ENCODE data around the gene ZNF239. TPM values are rescaled to one million over a fixed set of nuclear protein-coding genes. Genes with fewer than 3 reads are reported as not detected.
A peak's percentile ranks its signal among the peaks of the same experiment; 100 is the strongest.
"Not testable (repeated sequence)": the region's sequence is repeated elsewhere in the genome, so short reads cannot be mapped to it uniquely, and the experiment has no call there.

ZNF239 gene
- total RNA-seq, 1 donor = 4.7 TPM

DNA sequence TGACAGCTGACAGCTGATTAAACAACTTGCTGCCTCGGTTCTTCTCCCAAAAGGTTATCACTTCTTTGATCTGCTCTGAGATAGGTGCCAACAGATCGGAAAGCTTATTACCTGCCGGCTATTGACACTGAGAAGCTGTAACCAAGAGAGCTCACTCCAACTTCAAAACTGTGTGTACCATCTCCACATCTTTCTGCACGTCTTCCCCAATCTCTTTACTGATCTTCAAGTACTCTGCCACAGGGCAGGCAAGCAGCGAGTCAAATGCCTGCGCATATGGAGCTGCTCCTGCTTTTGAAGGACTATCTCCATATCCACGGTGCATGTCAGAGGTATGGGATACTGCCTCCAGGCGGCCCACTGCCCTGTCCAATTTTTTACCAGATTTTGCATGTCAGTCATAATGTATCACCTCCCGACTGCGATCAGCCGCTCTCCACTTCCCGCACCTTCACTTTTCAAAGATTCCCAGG is 31.5 kb upstream of the ZNF239 start:
- Histone ChIP-seq H3K36me3 (ENCODE audit: insufficient read depth, low read length) (no peaks in the 10 kb centered on the region), H2AFZ (ENCODE audit: low read length) (peak overlapping the region; percentile 92), H3K4me1 (ENCODE audit: insufficient read depth, low read length) (peaks cover 5% of the 10 kb centered on the region), H3K4me2 (ENCODE audit: insufficient read depth, low read length) (peak overlapping the region; percentile 88), H3K79me2 (ENCODE audit: insufficient read depth, low read length) (no peaks in the 10 kb centered on the region), H3K9me3 (ENCODE audit: low read depth, low read length) (no peaks in the 10 kb centered on the region), H3K27ac (ENCODE audit: low read depth, low read length) (no peak overlapping the region), H3K27me3 (ENCODE audit: insufficient read depth, low read length) (peaks cover 7% of the 10 kb centered on the region), H3K4me3 (ENCODE audit: insufficient read depth, low read length) (peak overlapping the region; percentile 83), H4K20me1 (ENCODE audit: insufficient read depth, low read length) (no peaks in the 10 kb centered on the region)
- TF ChIP-seq CTCF (IDR thresholded peaks at IDR 0.05; ENCODE audit: extremely low read depth, low read depth, low read length) = no peak
- DNase-seq (ENCODE audit: insufficient read length, low spot score, missing footprints) = no peak

- H3K27me3 ChIP-seq (ENCODE audit: insufficient read depth, low read length); H3K4me1 ChIP-seq (ENCODE audit: insufficient read depth, low read length); H3K36me3 ChIP-seq (ENCODE audit: insufficient read depth, low read length); H3K79me2 ChIP-seq (ENCODE audit: insufficient read depth, low read length); H3K4me3 ChIP-seq (ENCODE audit: insufficient read depth, low read length); H3K9me3 ChIP-seq (ENCODE audit: low read depth, low read length); H4K20me1 ChIP-seq (ENCODE audit: insufficient read depth, low read length); H3K27ac ChIP-seq (ENCODE audit: low read depth, low read length); DNase-seq (ENCODE audit: insufficient read length, low spot score, missing footprints); H3K4me2 ChIP-seq (ENCODE audit: insufficient read depth, low read length); H2AFZ ChIP-seq (ENCODE audit: low read length): not testable (repeated sequence)
Observed at GRCh38 chr10:43601576-43601975, 27.2 kb upstream of the ZNF239 start.

DNA sequence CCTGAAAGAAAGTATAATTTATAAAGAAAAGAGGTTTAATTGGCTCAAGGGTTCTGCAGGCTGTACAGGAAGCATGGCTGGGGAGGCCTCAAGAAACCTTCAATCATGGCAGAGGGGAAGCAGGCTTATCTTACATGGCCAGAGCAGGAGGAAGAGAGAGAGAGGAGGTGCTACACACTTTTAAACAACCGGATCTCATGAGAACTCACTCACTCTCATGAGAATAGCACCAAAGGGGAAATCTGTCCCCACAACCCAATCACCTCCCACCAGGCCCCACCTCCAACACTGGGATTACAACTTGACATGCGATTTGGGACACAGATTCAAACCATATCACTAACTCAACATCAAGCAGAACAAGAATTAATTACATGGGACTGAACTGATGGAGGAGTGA is 24.9 kb upstream of the ZNF239 start:
- Histone ChIP-seq H3K4me3 (ENCODE audit: insufficient read depth, low read length) (no peak overlapping the region), H2AFZ (ENCODE audit: low read length) (no peak overlapping the region), H3K27me3 (ENCODE audit: insufficient read depth, low read length) (peaks cover 7% of the 10 kb centered on the region), H3K36me3 (ENCODE audit: insufficient read depth, low read length) (no peaks in the 10 kb centered on the region), H3K27ac (ENCODE audit: low read depth, low read length) (no peak overlapping the region), H3K4me1 (ENCODE audit: insufficient read depth, low read length) (no peaks in the 10 kb centered on the region), H3K4me2 (ENCODE audit: insufficient read depth, low read length) (no peak overlapping the region), H3K79me2 (ENCODE audit: insufficient read depth, low read length) (no peaks in the 10 kb centered on the region), H3K9me3 (ENCODE audit: low read depth, low read length) (no peaks in the 10 kb centered on the region), H4K20me1 (ENCODE audit: insufficient read depth, low read length) (no peaks in the 10 kb centered on the region)
- no peak for TF ChIP-seq CTCF (IDR thresholded peaks at IDR 0.05; ENCODE audit: extremely low read depth, low read depth, low read length)
- no peak for DNase-seq (ENCODE audit: insufficient read length, low spot score, missing footprints)

DNA sequence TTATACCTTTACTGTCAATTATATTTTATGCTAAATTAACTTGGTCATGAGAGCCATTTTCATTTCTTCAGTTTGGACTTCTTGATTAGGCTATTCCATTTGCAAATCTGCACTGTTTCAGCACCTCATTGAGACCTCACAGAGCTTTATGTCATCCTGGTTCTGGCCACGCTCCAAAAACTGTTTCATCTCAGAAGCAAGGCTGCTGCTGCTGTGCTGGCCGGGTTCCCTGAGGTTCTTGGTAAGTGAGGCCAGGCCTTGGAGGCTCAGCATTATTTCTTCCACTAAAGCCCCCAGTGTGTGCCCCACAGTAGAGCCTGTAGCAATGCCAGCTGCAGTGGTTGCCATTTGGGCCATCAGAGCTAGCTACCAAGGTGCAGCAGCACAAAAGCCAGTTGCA is 24.0 kb upstream of the ZNF239 start:
- Histone ChIP-seq H4K20me1 (ENCODE audit: insufficient read depth, low read length) (no peaks in the 10 kb centered on the region), H3K79me2 (ENCODE audit: insufficient read depth, low read length) (no peaks in the 10 kb centered on the region), H3K4me1 (ENCODE audit: insufficient read depth, low read length) (no peaks in the 10 kb centered on the region), H3K9me3 (ENCODE audit: low read depth, low read length) (no peaks in the 10 kb centered on the region), H3K27ac (ENCODE audit: low read depth, low read length) (no peak overlapping the region), H3K36me3 (ENCODE audit: insufficient read depth, low read length) (no peaks in the 10 kb centered on the region), H3K4me3 (ENCODE audit: insufficient read depth, low read length) (no peak overlapping the region), H3K27me3 (ENCODE audit: insufficient read depth, low read length) (peaks cover 1% of the 10 kb centered on the region), H3K4me2 (ENCODE audit: insufficient read depth, low read length) (no peak overlapping the region), H2AFZ (ENCODE audit: low read length) (no peak overlapping the region)
- no peak for DNase-seq (ENCODE audit: insufficient read length, low spot score, missing footprints)
- no peak for TF ChIP-seq CTCF (IDR thresholded peaks at IDR 0.05; ENCODE audit: extremely low read depth, low read depth, low read length)

All from osteoblast (primary cell).